Stomach (tissue), 9 donors: ENCODE results near the gene PMP22. TPM values are rescaled to one million over a fixed set of nuclear protein-coding genes. Genes with fewer than 3 reads are reported as not detected.

Experiments
- DNase-seq, 2 donors: peaks; one replicate each; pipeline versions ENCODE4 v3.0.0 to v3.0.0-alpha.2; 2013 to 2019
- H3K27ac ChIP-seq, 5 donors: fragments of 200-600 bp in 4 of 5; sonication (generic) in 4 of 5; one replicate each; pipeline ENCODE4 v1.5.1; 2013 to 2019; ENCODE audit warnings: mild to moderate bottlenecking in 1 of 5, moderate library complexity in 1 of 5
- H3K27me3 ChIP-seq, 3 donors: fragments of 200-600 bp; sonication (generic); one replicate each; pipeline ENCODE4 v1.5.1; 2017 to 2019; ENCODE audit warnings: mixed run types in 1 of 3
- H3K36me3 ChIP-seq, 4 donors: fragments of 200-600 bp; sonication (generic); 1 replicate in 3 of 4; 2 replicates in 1 of 4; pipeline ENCODE4 v1.5.1; 2016 to 2019
- H3K4me1 ChIP-seq, 4 donors: fragments of 200-600 bp; sonication (generic); one replicate each; pipeline ENCODE4 v1.5.1; 2016 to 2019
- H3K4me3 ChIP-seq, 4 donors: fragments of 200-600 bp; sonication (generic) in 3 of 4; one replicate each; pipeline ENCODE4 v1.5.1; 2016 to 2019; ENCODE audit warnings: mild to moderate bottlenecking in 1 of 4
- H3K9me3 ChIP-seq, 4 donors: fragments of 200-600 bp; sonication (generic); one replicate each; pipeline ENCODE4 v1.5.1; 2016 to 2019
- CTCF ChIP-seq, 7 experiments: fragments of 450-650 bp in 4 of 7; fragments of 200-600 bp in 3 of 7; sonication (generic) in 3 of 7; IDR thresholded peaks; one replicate each; pipeline ENCODE4 v1.5.1; 2016 to 2019; ENCODE audit warnings: antibody characterized with exemption in 7 of 7, control low read depth in 2 of 7, mild to moderate bottlenecking in 1 of 7
- EP300 ChIP-seq: sonication (generic); formaldehyde crosslinking; IDR thresholded peaks from one replicate; pipeline ENCODE4 v1.6.1; 2017; ENCODE audit warnings: antibody characterized with exemption
- POLR2A ChIP-seq, 4 donors: fragments of 450-650 bp; IDR thresholded peaks; one replicate each; pipeline ENCODE4 v1.6.1; 2016; ENCODE audit warnings: antibody characterized with exemption in 4 of 4, control low read depth in 2 of 4, mild to moderate bottlenecking in 1 of 4, moderate library complexity in 1 of 4
- POLR2AphosphoS5 ChIP-seq, 3 donors: sonication (generic); formaldehyde crosslinking; IDR thresholded peaks; one replicate each; pipeline ENCODE4 v1.6.1; 2016; ENCODE audit warnings: antibody characterized with exemption in 3 of 3
- WGBS, 5 donors: extraction: QIAGEN DNeasy Blood & Tissue Kit in 3 of 5; methylation state at CpG; one replicate each; pipeline versions ENCODE4 v1.1.5 to v1.1.7; 2013 to 2018; 5-methylcytosine and 5-hydroxymethylcytosine counted together
- intact Hi-C: fragments of 100-400 bp; cut with DNase I; formaldehyde crosslinking; loops from one replicate; pipeline ENCODE4 v1.15.1; 2023; ENCODE audit warnings: low total_unique reads
- polyA plus RNA-seq, 3 donors: library from polyadenylated mRNA; stranded (reverse); fragments of 200-250 nt; gene quantifications; one replicate each; pipeline ENCODE4 v1.2.3, GENCODE V29; 2013
- total RNA-seq, 5 donors: library from RNA; depleted of rRNA; stranded (reverse); fragments of >200 nt; gene quantifications; one replicate each; pipeline versions ENCODE4 v1.1.0 to v1.2.3, GENCODE V29; 2014 to 2016
- donor health status: healthy with polysubstance abuse.
- donor health status: Bipolar disorder and iron deficiency.
- donor health status: healthy.

Gene PMP22
- total and polyA plus RNA-seq, 8 donors: 34.2 to 168 (median 51.7) TPM

- intact Hi-C loops: no loop called here
- H3K27ac ChIP-seq: peak overlapping the region in 4 of 5 donors; percentile 27 to 61 (median 49)
Observed at GRCh38 chr17:15273141-15273793, 8.1 kb upstream of the PMP22 start.

GRCh38 chr17:15271741-15272140 lies 6.6 kb upstream of the PMP22 start:
- Histone ChIP-seq H3K36me3 (no peaks in the 10 kb centered on the region), H3K4me1 (peaks cover 0 to 11% (median 6%) of the 10 kb centered on the region in 4 donors), H3K27ac (peak overlapping the region in 1 of 5 donors; percentile 61), H3K4me3 (no peak overlapping the region), H3K9me3 (no peaks in the 10 kb centered on the region), H3K27me3 (no peaks in the 10 kb centered on the region)
- no peak for TF ChIP-seq POLR2A (IDR thresholded peaks at IDR 0.05)
- no peak for TF ChIP-seq CTCF (IDR thresholded peaks at IDR 0.05)
- no peak for TF ChIP-seq POLR2AphosphoS5 (IDR thresholded peaks at IDR 0.05)
- no peak for TF ChIP-seq EP300
- WGBS, 5 donors: 82 to 88% (median 87%) methylated on average over 6 of the region's 6 CpGs
- intact Hi-C loops: no loop called here
- no peak for DNase-seq

More at GRCh38 chr17:15273141-15273793, 8.1 kb upstream of the PMP22 start:
- H3K36me3 ChIP-seq: no peaks in the 10 kb centered on the region
- no peaks in the 10 kb centered on the region for H3K27me3 ChIP-seq
- no peak for DNase-seq
- 63 to 76% (median 66%) methylated on average over 5 of the region's 5 CpGs for WGBS, 5 donors
- peaks cover 0 to 11% (median 6%) of the 10 kb centered on the region in 4 donors for H3K4me1 ChIP-seq
- TF ChIP-seq EP300 (no peak), POLR2AphosphoS5 (IDR thresholded peaks at IDR 0.05) (peak in 1 of 3 donors; percentile 48), POLR2A (IDR thresholded peaks at IDR 0.05) (no peak)
- no peak overlapping the region for H3K4me3 ChIP-seq
- H3K9me3 ChIP-seq: no peaks in the 10 kb centered on the region

- Histone ChIP-seq H3K27ac (no peak overlapping the region), H3K4me1 (peaks cover 0 to 12% (median 6%) of the 10 kb centered on the region in 4 donors), H3K27me3 (no peaks in the 10 kb centered on the region), H3K9me3 (no peaks in the 10 kb centered on the region), H3K36me3 (no peaks in the 10 kb centered on the region), H3K4me3 (no peak overlapping the region)
- intact Hi-C loops: no loop called here
- TF ChIP-seq EP300 (no peak), POLR2AphosphoS5 (IDR thresholded peaks at IDR 0.05) (no peak), CTCF (IDR thresholded peaks at IDR 0.05) (no peak), POLR2A (IDR thresholded peaks at IDR 0.05) (no peak)
- 86 to 94% (median 91%) methylated on average over 9 of the region's 9 CpGs for WGBS, 5 donors
- DNase-seq: no peak
Observed at GRCh38 chr17:15270628-15271381, 5.7 kb upstream of the PMP22 start.

- WGBS, 5 donors: 31 to 56% (median 35%) methylated on average over 5 of the region's 5 CpGs
- Histone ChIP-seq H3K9me3 (no peaks in the 10 kb centered on the region), H3K27ac (peak overlapping the region in 1 of 5 donors; percentile 26), H3K36me3 (no peaks in the 10 kb centered on the region), H3K27me3 (peaks cover 0 to 6% (median 0%) of the 10 kb centered on the region in 3 donors), H3K4me1 (peaks cover 9 to 23% (median 15%) of the 10 kb centered on the region in 4 donors), H3K4me3 (no peak overlapping the region)
- TF ChIP-seq CTCF (IDR thresholded peaks at IDR 0.05) (no peak), POLR2A (IDR thresholded peaks at IDR 0.05) (no peak), POLR2AphosphoS5 (IDR thresholded peaks at IDR 0.05) (no peak), EP300 (no peak)
- intact Hi-C loops: no loop called here
- no peak for DNase-seq
Observed at GRCh38 chr17:15269780-15270089, 4.6 kb upstream of the PMP22 start.
